Coronary artery (tissue), 2 donors: Measurements from ENCODE around the gene IQCK.

Experiments
- DNase-seq: peaks from one replicate; pipeline ENCODE4 v3.0.0-alpha.2; 2017; ENCODE audit warnings: low spot score
- H3K27ac ChIP-seq, 2 donors: fragments of 200-600 bp; sonication (generic); one replicate each; pipeline ENCODE4 v1.5.1; 2016 to 2019
- H3K4me3 ChIP-seq: fragments of 200-600 bp; sonication (generic); 2 replicates; pipeline ENCODE4 v1.5.1; 2016; ENCODE audit warnings: mild to moderate bottlenecking, moderate library complexity
- CTCF ChIP-seq: fragments of 200-600 bp; sonication (generic); IDR thresholded peaks from one replicate; pipeline ENCODE4 v1.5.1; 2019; ENCODE audit warnings: antibody characterized with exemption

IQCK gene

GRCh38 chr16:19868421-19868820 lies 150.3 kb downstream of the IQCK start:
- TF ChIP-seq CTCF: no peak
- DNase-seq: no peak
- H3K4me3 ChIP-seq: no peak overlapping the region
- H3K27ac ChIP-seq: no peak overlapping the region

GRCh38 chr16:19871721-19872120 lies 153.7 kb downstream of the IQCK start:
- no peak for TF ChIP-seq CTCF
- H3K27ac ChIP-seq: no peak overlapping the region
- DNase-seq: no peak
- no peak overlapping the region for H3K4me3 ChIP-seq

GRCh38 chr16:19872179-19872863 lies 154.2 kb downstream of the IQCK start:
- no peak overlapping the region for H3K4me3 ChIP-seq
- no peak overlapping the region for H3K27ac ChIP-seq
- no peak for DNase-seq
- no peak for TF ChIP-seq CTCF

- Histone ChIP-seq H3K4me3 (no peak overlapping the region), H3K27ac (no peak overlapping the region)
- DNase-seq: no peak
- no peak for TF ChIP-seq CTCF
Observed at GRCh38 chr16:19872935-19873334, 154.9 kb downstream of the IQCK start.

- TF ChIP-seq CTCF: no peak
- DNase-seq: no peak
- Histone ChIP-seq H3K27ac (no peak overlapping the region), H3K4me3 (no peak overlapping the region)
Observed at GRCh38 chr16:19874026-19874425, 156.0 kb downstream of the IQCK start.

- no peak overlapping the region for H3K27ac ChIP-seq
- TF ChIP-seq CTCF: no peak
- H3K4me3 ChIP-seq: no peak overlapping the region
- DNase-seq: no peak
Observed at GRCh38 chr16:19874851-19875546, 156.9 kb downstream of the IQCK start.

- Histone ChIP-seq H3K27ac (no peak overlapping the region), H3K4me3 (no peak overlapping the region)
- no peak for TF ChIP-seq CTCF
- DNase-seq: no peak
Observed at GRCh38 chr16:19875900-19876299, 157.8 kb downstream of the IQCK start.
